DMS114 treated with DMSO at 0.1 percent for 48 hours (cell line): ENCODE data around the gene PRAMEF18.
"Not testable (repeated sequence)": the region's sequence is repeated elsewhere in the genome, so short reads cannot be mapped to it uniquely, and the experiment has no call there.

Experiments used
- DNase-seq: peaks from one replicate; lab custom pipeline; 2025; ENCODE audit not compliant: unreplicated experiment; lab: John Stamatoyannopoulos, UW

Gene PRAMEF18

GRCh38 chr1:13208712-13209111 is 17.2 kb downstream of the PRAMEF18 start:
- not testable (repeated sequence) for DNase-seq

- not testable (repeated sequence) for DNase-seq
Observed at GRCh38 chr1:13201309-13201708, 24.6 kb downstream of the PRAMEF18 start, which contains the start of gene PRAMEF13. Gene PRAMEF13, minus strand, starts transcription at chr1:13201409. Its CDS starts 1,820 bp downstream, at chr1:13199589.
